Measurements from ENCODE around the gene TMEM37.

The TMEM37 gene

DNA sequence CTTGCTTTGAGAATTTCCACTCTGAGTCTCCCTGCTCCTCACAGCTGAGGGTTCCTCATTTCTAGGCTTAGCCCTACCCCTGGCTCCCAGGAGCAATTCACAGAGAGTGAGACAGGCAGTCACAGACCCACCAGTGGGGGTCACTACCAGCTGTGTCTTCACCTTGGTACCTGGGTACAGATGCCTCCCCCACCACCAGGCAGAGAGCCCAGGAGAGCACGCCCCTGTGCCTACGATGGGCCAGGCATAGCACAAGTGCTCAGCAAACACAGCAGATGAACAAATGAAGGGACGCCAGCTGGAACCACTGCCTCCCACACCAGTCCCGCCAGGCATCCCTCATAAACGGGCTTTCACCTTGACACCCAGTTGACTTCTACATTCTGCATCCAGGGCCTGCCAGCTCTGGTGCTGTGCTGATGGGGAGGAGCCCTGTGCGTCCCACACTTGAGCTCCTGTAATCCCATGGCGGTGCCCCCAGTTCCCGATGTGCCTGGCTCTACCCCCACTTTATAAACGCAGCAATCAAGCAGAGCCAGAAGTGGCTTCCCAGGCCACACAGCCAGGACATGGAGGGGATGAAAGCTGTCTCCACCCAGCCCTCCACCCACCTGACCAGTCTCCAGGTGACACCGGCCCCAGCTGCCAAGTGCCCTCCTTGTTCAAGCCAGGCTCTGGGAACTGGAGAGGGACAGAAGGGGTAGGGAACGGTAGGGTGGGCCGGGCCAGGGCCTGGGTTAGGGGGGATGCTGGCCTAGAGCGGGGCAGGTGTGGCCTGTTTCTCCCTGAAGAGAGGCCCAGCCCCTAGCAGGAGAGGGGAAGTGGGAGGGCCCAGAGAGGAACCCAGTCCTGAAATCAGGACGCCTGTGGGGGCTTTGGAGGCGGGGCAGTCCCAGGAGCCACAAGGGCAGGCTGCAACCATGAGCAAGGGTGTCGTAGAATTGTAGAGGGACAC lies 50.1 kb downstream of the TMEM37 start:
- DNase-seq = no peak

DNA sequence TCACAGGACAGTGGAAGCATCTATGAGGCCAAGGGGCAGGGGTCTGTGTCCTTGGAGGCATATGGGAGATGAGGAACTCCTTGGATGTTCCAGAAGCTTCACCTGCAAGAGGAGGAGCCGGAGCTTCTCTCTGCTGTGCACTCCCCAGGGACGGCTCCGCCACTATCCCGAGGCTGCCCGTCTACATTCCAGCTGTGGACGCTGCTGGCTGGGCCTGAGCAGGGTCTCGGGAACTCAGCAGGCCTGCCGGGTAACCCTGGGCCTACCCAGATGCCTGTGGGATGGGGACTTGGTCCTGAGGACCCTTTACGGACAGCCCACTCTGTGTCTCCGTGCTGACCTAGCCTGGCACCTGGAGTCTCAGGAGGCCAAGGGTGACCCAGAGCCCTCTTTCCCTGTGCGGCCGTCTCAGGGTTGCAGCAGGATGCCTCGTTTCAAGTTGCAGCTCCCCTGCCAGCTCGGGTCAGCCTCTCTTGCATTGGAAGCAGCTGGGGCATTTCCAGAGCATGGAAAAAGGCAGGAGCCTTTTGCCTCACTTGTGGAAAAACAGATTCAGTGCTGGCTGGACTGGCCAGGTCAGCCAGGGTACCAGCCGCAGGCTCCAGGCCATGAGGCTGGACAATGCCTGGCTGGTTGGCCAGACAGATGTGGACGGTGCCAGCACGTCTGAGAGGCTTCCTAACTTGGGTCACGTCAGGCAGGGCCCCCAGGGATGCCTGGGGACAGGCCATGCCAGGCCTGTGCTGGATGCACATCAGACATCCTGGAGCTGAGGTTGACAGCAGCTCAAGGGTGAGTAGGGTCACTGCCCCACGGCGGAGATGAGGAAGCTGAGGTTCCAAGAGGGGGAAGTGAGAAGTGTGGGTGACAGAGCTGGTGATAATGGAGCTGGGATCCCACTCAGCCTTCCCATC lies 51.1 kb downstream of the TMEM37 start:
- no peak for DNase-seq

DNA sequence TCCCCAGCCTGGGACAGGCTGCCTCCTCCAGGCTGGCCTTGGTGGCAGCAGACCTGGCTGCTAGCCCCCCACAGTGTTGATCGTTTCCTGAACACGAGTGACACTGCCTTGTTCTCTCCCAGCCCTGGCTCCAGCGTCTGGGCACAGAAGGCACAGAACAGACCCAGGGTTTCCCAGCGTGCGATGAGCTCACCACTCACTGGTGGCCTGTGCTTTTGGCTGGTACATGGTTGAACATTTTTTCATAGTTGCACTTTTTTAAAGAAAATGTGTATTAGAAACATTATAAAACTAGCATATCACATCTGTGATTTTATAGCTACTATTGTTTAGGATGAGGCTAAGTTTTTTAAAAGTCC lies 51.7 kb downstream of the TMEM37 start:
- DNase-seq = no peak

DNA sequence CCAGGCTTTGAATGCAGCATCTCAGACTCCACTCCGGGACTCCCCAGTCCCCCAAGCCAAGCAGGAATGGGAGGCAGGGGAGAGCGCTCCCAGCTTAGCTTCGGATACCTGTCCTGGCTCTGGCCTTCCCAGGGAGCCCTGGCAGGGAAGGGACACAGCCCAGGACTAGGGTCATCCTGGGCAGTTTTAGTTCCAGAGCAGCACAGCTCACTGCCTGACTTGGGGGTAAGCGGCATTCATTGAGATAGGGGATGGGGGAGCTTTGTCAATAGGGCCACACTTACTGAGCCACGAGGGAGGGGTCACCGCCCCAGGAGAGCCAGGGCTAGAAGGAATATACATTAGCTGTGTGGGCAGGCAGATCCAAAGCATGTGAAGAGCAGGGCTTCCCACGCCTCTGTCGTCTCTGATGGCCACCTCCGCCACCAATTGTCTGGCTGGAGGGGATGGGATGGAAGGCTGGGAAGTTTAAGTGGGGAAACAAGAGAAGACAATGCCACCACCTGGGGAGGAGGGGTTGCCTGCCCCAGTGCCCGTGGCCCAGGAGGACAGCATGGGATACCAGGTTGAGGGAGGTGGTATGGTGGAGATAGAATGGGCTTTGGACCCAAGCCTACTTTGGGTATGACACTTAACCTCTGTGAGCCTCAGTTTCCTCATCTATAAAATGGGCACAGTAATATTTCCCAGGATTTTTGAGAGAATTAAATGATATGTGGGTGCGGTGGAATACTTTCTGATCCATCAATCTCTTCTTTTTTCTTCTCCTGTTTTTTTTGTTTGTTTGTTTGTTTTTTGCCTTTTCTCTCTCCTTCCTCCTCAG lies 52.5 kb downstream of the TMEM37 start:
- DNase-seq = no peak

DNA sequence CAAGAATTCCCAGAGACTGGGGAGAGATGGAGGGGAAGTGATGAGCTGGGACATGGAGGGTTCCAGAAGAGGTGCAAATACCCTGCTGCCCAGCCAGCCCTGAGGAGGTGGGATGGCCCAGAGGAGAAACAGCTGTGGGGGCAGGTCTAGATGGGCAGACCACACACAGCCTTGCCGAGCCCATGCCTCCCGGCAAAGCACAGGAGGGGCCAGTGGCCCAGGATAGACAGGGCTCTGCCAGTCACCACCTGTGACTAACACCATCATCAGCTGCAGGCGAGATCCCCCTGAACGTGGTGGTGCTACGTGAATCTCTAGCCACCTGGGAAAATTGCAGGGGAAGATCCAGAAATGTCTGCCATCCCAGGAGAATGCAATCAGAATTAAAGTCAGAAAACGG lies 53.2 kb downstream of the TMEM37 start:
- DNase-seq = no peak

DNA sequence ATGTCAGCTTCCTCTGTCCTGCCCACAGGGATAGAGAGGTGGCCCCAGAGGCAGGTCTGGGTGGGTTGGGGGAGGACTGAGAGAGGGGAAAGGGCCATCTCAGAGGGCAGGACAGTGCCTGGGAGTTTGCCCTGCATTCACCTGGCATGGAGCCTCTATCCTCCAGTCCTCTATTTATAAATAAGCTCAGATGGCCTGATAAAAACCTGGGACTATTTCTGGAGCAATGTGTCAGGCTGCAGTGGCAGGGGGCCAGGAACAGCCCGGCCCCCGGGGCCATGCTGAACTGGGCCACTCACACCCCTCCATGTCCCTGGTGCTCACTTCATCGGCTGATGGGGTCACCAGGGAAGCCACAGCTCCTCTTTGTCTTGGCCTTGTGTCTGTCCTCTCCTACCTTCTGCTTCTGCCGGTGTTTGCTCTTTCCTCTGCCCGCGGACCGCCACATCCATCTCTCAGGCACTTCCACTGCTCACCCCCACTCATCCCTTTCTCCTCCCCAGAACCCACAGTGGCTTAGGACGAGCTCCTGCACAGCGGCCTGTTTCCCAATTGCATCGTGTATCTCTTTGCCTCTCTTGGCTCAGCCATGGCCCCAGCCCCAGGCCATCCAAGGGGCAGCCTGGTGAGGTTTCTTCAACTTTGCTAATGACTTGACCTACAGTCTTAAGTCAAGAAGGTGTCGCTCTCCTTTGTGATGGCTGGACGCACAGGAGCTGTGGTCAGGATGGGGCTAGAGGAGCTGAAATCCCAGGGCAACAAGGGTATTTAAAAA lies 53.9 kb downstream of the TMEM37 start:
- no peak for DNase-seq

DNA sequence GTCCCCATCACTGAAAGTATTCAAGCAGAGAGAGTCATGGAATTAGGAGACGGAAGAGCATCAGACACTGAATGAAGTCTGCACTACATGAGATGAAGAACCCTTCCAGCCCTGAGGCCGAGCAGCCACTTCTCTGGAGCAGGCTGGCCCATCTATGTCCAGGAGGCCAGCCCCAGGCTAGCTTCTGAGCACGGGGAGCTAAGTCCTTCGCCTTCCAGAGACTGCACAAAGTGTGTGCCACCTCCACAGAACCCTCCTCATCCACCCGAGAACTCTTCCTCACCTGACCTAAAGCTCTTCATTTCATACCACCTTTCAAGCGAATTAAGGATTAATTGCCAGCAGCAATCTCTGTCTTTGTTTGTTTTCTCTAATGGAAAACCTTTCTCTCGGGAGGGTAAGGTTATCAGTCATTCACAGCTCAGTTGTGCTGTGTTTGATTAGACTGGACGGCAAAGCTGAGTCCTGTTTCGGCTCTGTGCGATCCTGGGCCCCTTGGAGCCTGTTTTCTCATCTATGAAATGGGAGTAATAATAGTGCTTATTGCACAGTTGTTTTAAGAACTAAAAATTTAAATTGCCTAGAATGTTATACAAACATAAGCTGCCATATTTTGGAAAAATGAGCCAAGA lies 54.7 kb downstream of the TMEM37 start:
- DNase-seq = no peak

DNA sequence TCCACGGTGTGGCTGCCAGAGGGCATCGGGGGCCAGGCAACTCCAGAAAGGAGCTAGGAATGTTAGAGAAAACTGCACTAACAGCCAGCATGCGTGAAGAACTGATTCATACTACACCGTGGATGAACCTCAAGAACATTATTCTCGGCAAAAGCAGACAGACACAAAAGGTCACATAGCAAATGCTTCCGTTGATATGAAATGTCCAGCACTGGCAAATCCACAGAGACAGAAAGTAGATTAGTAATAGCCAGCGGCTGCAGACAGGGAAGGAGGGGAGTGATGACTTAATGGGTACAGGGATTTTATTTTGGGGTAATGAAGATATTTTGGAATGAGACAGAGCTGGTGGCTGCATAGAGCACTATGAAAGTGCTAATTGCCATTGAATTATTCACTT lies 55.2 kb downstream of the TMEM37 start:
- no peak for DNase-seq

DNA sequence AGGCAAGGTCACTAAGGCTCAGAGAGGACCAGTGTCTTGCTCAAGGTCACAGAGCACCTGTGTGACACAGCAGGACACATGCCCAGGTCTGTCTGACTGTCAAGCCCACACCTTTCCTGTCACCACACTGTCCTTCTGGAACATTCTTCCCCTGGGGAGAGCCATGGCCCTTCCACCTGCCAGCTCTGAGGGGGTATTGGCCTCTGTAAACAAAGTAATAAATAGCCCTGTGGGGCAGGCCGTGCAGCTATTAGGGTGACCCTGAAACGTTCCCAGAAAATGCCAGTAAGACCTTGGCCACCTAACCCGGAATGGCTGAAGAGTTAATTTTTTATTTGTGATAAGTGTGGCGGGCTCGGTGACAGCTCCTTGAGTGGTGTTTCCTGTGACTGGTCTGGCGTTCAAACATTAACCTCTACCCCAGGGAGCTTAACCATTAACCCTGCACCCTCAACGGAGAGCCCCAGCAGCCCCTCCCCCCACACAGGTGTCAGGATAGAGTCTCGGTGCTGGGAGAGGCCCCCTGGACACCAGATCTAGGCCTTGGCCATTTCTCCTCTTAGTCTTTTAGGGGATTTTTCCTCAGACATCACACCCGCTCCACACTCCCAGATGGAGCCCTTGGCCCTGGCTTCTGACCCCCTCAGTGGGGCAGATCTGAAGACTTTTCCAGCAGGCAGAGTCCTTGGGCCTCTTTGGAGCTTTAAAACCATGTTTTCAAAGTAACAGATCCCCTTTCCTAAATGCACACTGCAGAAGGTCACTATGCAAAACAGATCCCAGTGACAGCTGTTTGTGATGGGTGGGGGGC lies 56.0 kb downstream of the TMEM37 start:
- no peak for DNase-seq
